T-cell (primary cell): ENCODE measurements around the gene RGS14. TPM values are rescaled to one million over a fixed set of nuclear protein-coding genes. Genes with fewer than 3 reads are reported as not detected.

Experiments
- ATAC-seq, 4 experiments: fragments of 200-7000 bp in 3 of 4; fragments of 150-1000 bp in 1 of 4; cut with Tn5 transposase; replicated peaks in 1 of 4; 1 replicate in 3 of 4; 2 replicates in 1 of 4; pipeline ENCODE4 v1.10.0; 2021; ENCODE audit warnings: moderate library complexity in 3 of 4, mild to moderate bottlenecking in 2 of 4, moderate number of reproducible peaks in 1 of 4
- CTCF ChIA-PET, 2 donors: fragments of 300-600 bp; sonication (Branson Sonifier 250); formaldehyde crosslinking; loops; one replicate each; lab custom pipeline; 2022; ENCODE audit warnings: antibody characterized with exemption in 2 of 2; lab: Charles Lee
- POLR2A ChIA-PET, 2 donors: fragments of 300-600 bp; sonication (Branson Sonifier 250); formaldehyde crosslinking; loops; one replicate each; lab custom pipeline; 2022; ENCODE audit warnings: antibody characterized with exemption in 2 of 2; lab: Charles Lee
- DNase-seq, 35 experiments: peaks; one replicate each; pipeline versions ENCODE4 v3.0.0 to v3.0.0-alpha.2; 2013 to 2023
- H3K27ac ChIP-seq: one replicate; pipeline ENCODE4 v1.5.1; 2013; ENCODE audit warnings: low read length
- H3K27me3 ChIP-seq, 2 experiments: replicated peaks in 1 of 2; 1 replicate in 1 of 2; 2 replicates in 1 of 2; pipeline versions ENCODE4 v1.6.1 to v1.7.0; 2013; ENCODE audit warnings: low read length in 1 of 2, mixed read lengths in 1 of 2; ENCODE audit not compliant: control insufficient read depth in 2 of 2, insufficient read depth in 2 of 2; ENCODE audit errors: extremely low read depth in 1 of 2
- H3K36me3 ChIP-seq, 2 donors: 1 replicate in 1 of 2; 2 replicates in 1 of 2; pipeline versions ENCODE4 v1.6.1 to v1.7.0; 2013; ENCODE audit warnings: low read length in 1 of 2; ENCODE audit not compliant: control insufficient read depth in 2 of 2, insufficient read depth in 1 of 2; ENCODE audit errors: extremely low read depth in 1 of 2
- H3K4me1 ChIP-seq, 2 experiments: 1 replicate in 1 of 2; 2 replicates in 1 of 2; pipeline versions ENCODE4 v1.6.1 to v1.7.0; 2013; ENCODE audit warnings: low read length in 2 of 2, mixed read lengths in 1 of 2; ENCODE audit not compliant: insufficient read depth in 2 of 2, control insufficient read depth in 1 of 2; ENCODE audit errors: extremely low read depth in 1 of 2
- H3K4me3 ChIP-seq, 2 donors: 1 replicate in 1 of 2; 2 replicates in 1 of 2; pipeline versions ENCODE4 v1.5.1 to v1.7.0; 2013; ENCODE audit warnings: mild to moderate bottlenecking in 2 of 2, low read length in 1 of 2, moderate library complexity in 1 of 2; ENCODE audit not compliant: control insufficient read depth in 1 of 2; ENCODE audit errors: extremely low read depth in 1 of 2
- H3K9me3 ChIP-seq: 2 replicates; pipeline ENCODE4 v1.7.0; 2013
- H3K27ac Mint-ChIP-seq, 2 donors: one replicate each; pipeline ENCODE4 v1.8.0; 2020 to 2021; ENCODE audit warnings: mild to moderate bottlenecking in 2 of 2, mixed read lengths in 2 of 2
- H3K27me3 Mint-ChIP-seq, 2 donors: one replicate each; pipeline ENCODE4 v1.8.0; 2021 to 2022; ENCODE audit warnings: mixed read lengths in 2 of 2
- H3K36me3 Mint-ChIP-seq: one replicate; pipeline ENCODE4 v1.8.0; 2021; ENCODE audit warnings: mixed read lengths
- H3K4me1 Mint-ChIP-seq, 3 donors: one replicate each; pipeline ENCODE4 v1.8.0; 2020 to 2022; ENCODE audit warnings: mixed read lengths in 3 of 3, mild to moderate bottlenecking in 1 of 3
- H3K4me3 Mint-ChIP-seq, 3 donors: one replicate each; pipeline ENCODE4 v1.8.0; 2020 to 2022; ENCODE audit warnings: mild to moderate bottlenecking in 3 of 3, mixed read lengths in 3 of 3, moderate library complexity in 3 of 3
- H3K9me3 Mint-ChIP-seq, 3 donors: one replicate each; pipeline ENCODE4 v1.8.0; 2020 to 2022; ENCODE audit warnings: mixed read lengths in 3 of 3
- WGBS: methylation state at CpG from one replicate; pipeline ENCODE4 v1.1.5; 2013; ENCODE audit warnings: missing lambda C conversion rate; ENCODE audit not compliant: insufficient coverage; 5-methylcytosine and 5-hydroxymethylcytosine counted together
- total RNA-seq, 35 experiments: library from RNA in 6 of 35; stranded (reverse) in 6 of 35; fragments of 120-200 nt in 1 of 35; gene quantifications; one replicate each; pipeline versions ENCODE4 v1.2.1 to v1.2.4 and lab custom pipeline; 2013 to 2026

The RGS14 gene
- total RNA-seq, 5 donors from 2014 or later (not counting 1 experiment from before 2014, with no cell fraction given): 85.7 to 209 (median 195) TPM

- H3K9me3 Mint-ChIP-seq: no peaks in the 10 kb centered on the region
- H3K27me3 Mint-ChIP-seq: no peaks in the 10 kb centered on the region
- CTCF ChIA-PET: interaction anchor here (0.7 to 2.5 kb wide), 7 partner anchors 11 to 62 kb away, joined by 3 to 23 read pairs (median 3); no protein-coding TSS in a partner anchor
- H3K4me3 Mint-ChIP-seq: peak overlapping the region; percentile 28 to 74 (median 59)
- H3K9me3 ChIP-seq: no peaks in the 10 kb centered on the region
- DNase-seq (no peak), ATAC-seq (no peak)
- peaks cover 33 to 87% of the 10 kb centered on the region in 2 experiments for H3K4me1 ChIP-seq
- peaks cover 22% of the 10 kb centered on the region for H3K36me3 Mint-ChIP-seq
- H3K4me1 Mint-ChIP-seq: peaks cover 62 to 72% (median 66%) of the 10 kb centered on the region in 3 donors
- 65% methylated on average over 16 of the region's 26 CpGs for WGBS
- peak overlapping the region; percentile 50 to 60 for H3K4me3 ChIP-seq
- peak overlapping the region; percentile 63 for H3K27ac ChIP-seq
- H3K27ac Mint-ChIP-seq: peak overlapping the region; percentile 88 to 96
- H3K36me3 ChIP-seq: peaks cover 18 to 67% of the 10 kb centered on the region in 2 donors
- no peaks in the 10 kb centered on the region for H3K27me3 ChIP-seq
- POLR2A ChIA-PET: no interaction called here
These were observed 13.7 kb downstream of the RGS14 start for GRCh38 chr5:177371120-177372033.

GRCh38 chr5:177372034-177372896 lies 14.5 kb downstream of the RGS14 start:
- POLR2A ChIA-PET: interaction anchor here (0.6 to 1.0 kb wide), 2 partner anchors 20 to 71 kb away, joined by 3 to 15 read pairs; no protein-coding TSS in a partner anchor
- no peaks in the 10 kb centered on the region for H3K9me3 ChIP-seq
- WGBS: 89% methylated on average over 3 of the region's 12 CpGs
- ATAC-seq (peak; percentile 42 to 81 (median 68)), DNase-seq (peak in 7 of 35 experiments; percentile 10 to 57 (median 50))
- H3K4me1 ChIP-seq: peaks cover 33 to 86% of the 10 kb centered on the region in 2 experiments
- H3K4me3 Mint-ChIP-seq: peak overlapping the region; percentile 67 to 74 (median 72)
- H3K9me3 Mint-ChIP-seq: no peaks in the 10 kb centered on the region
- H3K27ac Mint-ChIP-seq: peak overlapping the region; percentile 95 to 96
- H3K27me3 ChIP-seq: no peaks in the 10 kb centered on the region
- H3K4me1 Mint-ChIP-seq: peaks cover 62 to 70% (median 68%) of the 10 kb centered on the region in 3 donors
- peaks cover 22% of the 10 kb centered on the region for H3K36me3 Mint-ChIP-seq
- peak overlapping the region; percentile 63 for H3K27ac ChIP-seq
- CTCF ChIA-PET: interaction anchor here (0.5 to 2.5 kb wide), 13 partner anchors 8 to 73 kb away, joined by 3 to 23 read pairs (median 3); no protein-coding TSS in a partner anchor
- H3K36me3 ChIP-seq: peaks cover 17 to 59% of the 10 kb centered on the region in 2 donors
- H3K4me3 ChIP-seq: peak overlapping the region; percentile 50 to 60
- H3K27me3 Mint-ChIP-seq: no peaks in the 10 kb centered on the region

- ChIA-PET POLR2A (interaction anchor here (0.6 to 1.0 kb wide), 2 partner anchors 21 to 70 kb away, joined by 3 to 15 read pairs; no protein-coding TSS in a partner anchor), CTCF (interaction anchor here (0.6 to 2.5 kb wide), 7 partner anchors 8 to 64 kb away, joined by 3 to 23 read pairs (median 4); no protein-coding TSS in a partner anchor)
- WGBS: 63% methylated on average over 6 of the region's 6 CpGs
- DNase-seq (peak in 13 of 35 experiments; percentile 18 to 46 (median 35)), ATAC-seq (peak in 2 of 4 experiments; percentile 19 to 38)
- H3K9me3 ChIP-seq: no peaks in the 10 kb centered on the region
- H3K4me3 ChIP-seq: peak overlapping the region; percentile 14 to 60
- H3K4me3 Mint-ChIP-seq: peak overlapping the region; percentile 67 to 74 (median 72)
- no peaks in the 10 kb centered on the region for H3K27me3 ChIP-seq
- peaks cover 33 to 90% of the 10 kb centered on the region in 2 experiments for H3K4me1 ChIP-seq
- peaks cover 62 to 73% (median 71%) of the 10 kb centered on the region in 3 donors for H3K4me1 Mint-ChIP-seq
- H3K9me3 Mint-ChIP-seq: no peaks in the 10 kb centered on the region
- peaks cover 11 to 53% of the 10 kb centered on the region in 2 donors for H3K36me3 ChIP-seq
- H3K27me3 Mint-ChIP-seq: no peaks in the 10 kb centered on the region
- peak overlapping the region; percentile 63 for H3K27ac ChIP-seq
- peaks cover 22% of the 10 kb centered on the region for H3K36me3 Mint-ChIP-seq
- H3K27ac Mint-ChIP-seq: peak overlapping the region; percentile 95 to 96
These were observed 15.2 kb downstream of the RGS14 start for GRCh38 chr5:177372910-177373309.

- Histone ChIP-seq H3K9me3 (no peaks in the 10 kb centered on the region), H3K36me3 (peaks cover 2 to 44% of the 10 kb centered on the region in 2 donors), H3K4me3 (peak overlapping the region in 1 of 2 donors; percentile 10), H3K4me1 (peaks cover 32 to 93% of the 10 kb centered on the region in 2 experiments), H3K27me3 (no peaks in the 10 kb centered on the region), H3K27ac (peak overlapping the region; percentile 63)
- Mint-ChIP-seq H3K27ac (peak overlapping the region; percentile 95 to 96), H3K4me1 (peaks cover 55 to 70% (median 67%) of the 10 kb centered on the region in 3 donors), H3K27me3 (no peaks in the 10 kb centered on the region), H3K36me3 (peaks cover 15% of the 10 kb centered on the region), H3K4me3 (peak overlapping the region in 2 of 3 donors; percentile 67 to 74), H3K9me3 (no peaks in the 10 kb centered on the region)
- no peak for DNase-seq
- WGBS: 78% methylated on average over 5 of the region's 6 CpGs
- POLR2A ChIA-PET: no interaction called here
- CTCF ChIA-PET: interaction anchor here in 1 of 2 donors (0.8 to 2.5 kb wide), 2 partner anchors 10 to 16 kb away, joined by 3 to 23 read pairs; no protein-coding TSS in a partner anchor
- ATAC-seq: no peak
These were observed 16.1 kb downstream of the RGS14 start for GRCh38 chr5:177373806-177374205.

- Mint-ChIP-seq H3K9me3 (no peaks in the 10 kb centered on the region), H3K4me3 (peak overlapping the region in 2 of 3 donors; percentile 67 to 74), H3K27me3 (no peaks in the 10 kb centered on the region), H3K4me1 (peaks cover 53 to 70% (median 67%) of the 10 kb centered on the region in 3 donors), H3K27ac (peak overlapping the region; percentile 95 to 96), H3K36me3 (peaks cover 11% of the 10 kb centered on the region)
- ChIA-PET POLR2A (no interaction called here), CTCF (interaction anchor here in 1 of 2 donors (2.5 kb wide), 1 partner anchor 16 kb away, joined by 23 read pairs; no protein-coding TSS in a partner anchor)
- H3K36me3 ChIP-seq: peaks cover 0 to 40% of the 10 kb centered on the region in 2 donors
- no peaks in the 10 kb centered on the region for H3K27me3 ChIP-seq
- DNase-seq (no peak), ATAC-seq (no peak)
- peak overlapping the region; percentile 63 for H3K27ac ChIP-seq
- 88% methylated on average over 5 of the region's 5 CpGs for WGBS
- peaks cover 30 to 93% of the 10 kb centered on the region in 2 experiments for H3K4me1 ChIP-seq
- H3K4me3 ChIP-seq: no peak overlapping the region
- no peaks in the 10 kb centered on the region for H3K9me3 ChIP-seq
These were observed 16.5 kb downstream of the RGS14 start for GRCh38 chr5:177374211-177374610.
